ENCODE measurements around the gene MRPL55. TPM values are rescaled to one million over a fixed set of nuclear protein-coding genes. Genes with fewer than 3 reads are reported as not detected.
A peak's percentile ranks its signal among the peaks of the same experiment; 100 is the strongest.

Gene MRPL55
- total RNA-seq, 2 donors from 2014 or later = 42.3 to 48.6 TPM

DNA sequence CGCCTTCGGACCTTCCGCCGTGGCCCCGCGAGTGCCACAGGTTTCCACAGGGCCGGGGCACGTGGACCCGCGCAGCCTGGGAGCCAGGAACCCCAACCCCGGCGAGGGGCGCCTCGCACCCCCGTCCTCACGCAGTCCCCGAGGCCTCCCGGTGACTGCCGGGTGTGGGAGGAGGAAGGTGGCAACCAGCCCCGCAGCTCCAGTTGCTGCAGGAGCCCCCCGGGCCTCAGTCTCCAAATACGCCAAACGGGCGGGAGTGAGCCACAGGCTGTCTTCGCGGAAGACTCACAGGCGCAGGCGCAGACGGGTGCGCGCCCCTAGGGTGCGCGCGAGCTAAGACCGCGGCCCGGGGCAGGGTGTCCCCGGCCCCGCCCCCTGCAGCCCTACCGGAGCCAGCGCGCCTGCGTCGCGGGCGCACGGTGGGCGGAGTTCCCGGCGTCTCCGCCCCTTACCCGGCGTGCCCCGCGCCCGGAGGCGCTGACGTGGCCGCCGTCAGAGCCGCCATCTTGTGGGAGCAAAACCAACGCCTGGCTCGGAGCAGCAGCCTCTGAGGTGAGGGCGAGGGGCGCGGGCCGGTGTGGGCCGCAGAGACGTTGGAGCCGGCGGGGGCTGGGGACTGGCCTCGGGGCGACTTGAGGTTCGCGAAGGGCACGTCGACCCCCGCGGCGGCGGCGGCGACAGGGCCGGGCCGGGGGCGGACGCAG is 26.7 kb downstream of the MRPL55 start, which contains the start of gene ARF1:
Gene ARF1 (plus strand): TSS at position 495 of the 704 bp plus-strand sequence. CDS start 14,407 bp downstream, outside the sequence.
- no peaks in the 10 kb centered on the region for H3K27me3 Mint-ChIP-seq
- peak within 1 kb of the TSS; percentile 90 for H3K4me3 Mint-ChIP-seq
- peaks cover 26% of the 10 kb centered on the region for H3K4me1 Mint-ChIP-seq
- H3K36me3 Mint-ChIP-seq (ENCODE audit: low read depth) = peaks cover 45% of the 10 kb centered on the region
- H3K27ac Mint-ChIP-seq = peak within 1 kb of the TSS; percentile 96
- H3K9me3 Mint-ChIP-seq = no peaks in the 10 kb centered on the region
- peak; percentile 83 for ATAC-seq (replicated peaks)

DNA sequence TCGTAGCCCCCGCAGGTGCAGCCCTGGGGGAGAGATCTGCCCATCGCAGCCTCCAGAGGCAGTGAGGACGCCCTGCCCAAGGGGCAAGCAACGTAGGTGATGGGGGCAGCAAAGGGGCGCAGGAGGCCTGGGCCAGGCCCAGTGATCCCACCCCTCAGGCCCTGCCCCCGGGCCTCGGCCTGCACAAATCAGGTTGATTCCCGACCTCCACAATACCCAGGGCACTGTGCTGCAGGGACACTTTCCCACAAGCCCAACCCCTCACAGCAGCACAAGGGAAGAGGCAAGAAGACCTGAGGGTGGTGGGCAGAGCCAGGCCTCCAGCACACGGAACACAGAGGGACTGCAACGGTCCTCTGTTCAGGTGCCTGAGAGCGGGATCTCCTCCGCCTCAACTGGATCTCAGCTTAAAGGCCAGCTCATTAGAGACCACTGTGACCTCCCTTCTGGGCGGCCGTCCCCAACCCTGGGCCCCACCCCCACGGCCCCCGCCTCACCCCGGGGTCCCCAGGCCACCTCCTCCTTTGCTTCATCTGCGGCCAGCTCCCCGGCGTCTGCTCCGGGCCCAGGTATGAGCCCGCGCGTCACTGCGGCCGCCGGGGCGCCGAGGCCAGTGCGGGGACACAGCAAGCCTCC is 27.4 kb downstream of the MRPL55 start:
- H3K4me1 Mint-ChIP-seq = peaks cover 20% of the 10 kb centered on the region
- H3K4me3 Mint-ChIP-seq = peak overlapping the region; percentile 90
- peak overlapping the region; percentile 75 for H3K27ac Mint-ChIP-seq
- no peaks in the 10 kb centered on the region for H3K27me3 Mint-ChIP-seq
- ATAC-seq (replicated peaks) = no peak
- H3K36me3 Mint-ChIP-seq (ENCODE audit: low read depth) = peaks cover 39% of the 10 kb centered on the region
- H3K9me3 Mint-ChIP-seq = no peaks in the 10 kb centered on the region

GRCh38 chr1:228081144-228081543 is 28.0 kb downstream of the MRPL55 start:
- H3K9me3 Mint-ChIP-seq = no peaks in the 10 kb centered on the region
- H3K36me3 Mint-ChIP-seq (ENCODE audit: low read depth) = peaks cover 33% of the 10 kb centered on the region
- H3K27ac Mint-ChIP-seq = peak overlapping the region; percentile 75
- peaks cover 16% of the 10 kb centered on the region for H3K4me1 Mint-ChIP-seq
- peak overlapping the region; percentile 90 for H3K4me3 Mint-ChIP-seq
- no peak for ATAC-seq (replicated peaks)
- H3K27me3 Mint-ChIP-seq = no peaks in the 10 kb centered on the region

GRCh38 chr1:228079601-228080263 is 29.4 kb downstream of the MRPL55 start:
- no peak for ATAC-seq (replicated peaks)
- Mint-ChIP-seq H3K4me3 (peak overlapping the region; percentile 22), H3K9me3 (no peaks in the 10 kb centered on the region), H3K4me1 (peaks cover 6% of the 10 kb centered on the region), H3K27ac (no peak overlapping the region), H3K36me3 (ENCODE audit: low read depth) (peaks cover 19% of the 10 kb centered on the region), H3K27me3 (no peaks in the 10 kb centered on the region)

DNA sequence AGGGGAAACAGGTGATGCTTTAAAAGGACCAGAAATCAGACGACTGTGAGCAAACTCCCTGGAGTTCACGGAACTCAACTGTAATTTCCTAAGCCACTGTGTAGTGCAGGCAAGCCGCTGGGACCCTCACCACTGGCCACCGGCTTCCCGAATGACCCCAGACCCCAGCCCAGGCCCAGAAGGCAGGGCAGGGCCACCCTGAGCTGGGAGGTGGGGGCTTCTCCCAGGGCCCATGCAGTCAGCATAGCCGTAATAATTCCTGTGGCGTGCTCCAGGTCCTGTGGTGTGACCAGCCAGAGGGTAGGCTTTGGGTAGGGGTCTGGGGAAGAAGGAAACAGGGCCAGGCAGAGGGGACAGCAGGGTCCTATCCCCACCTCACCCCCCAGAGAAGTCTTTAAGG is 30.1 kb downstream of the MRPL55 start:
- Mint-ChIP-seq H3K4me1 (no peaks in the 10 kb centered on the region), H3K9me3 (no peaks in the 10 kb centered on the region), H3K27me3 (no peaks in the 10 kb centered on the region), H3K4me3 (no peak overlapping the region), H3K27ac (no peak overlapping the region), H3K36me3 (ENCODE audit: low read depth) (peaks cover 12% of the 10 kb centered on the region)
- ATAC-seq (replicated peaks) = no peak

- no peak for ATAC-seq (replicated peaks)
- no peak overlapping the region for H3K4me3 Mint-ChIP-seq
- no peaks in the 10 kb centered on the region for H3K27me3 Mint-ChIP-seq
- no peak overlapping the region for H3K27ac Mint-ChIP-seq
- H3K9me3 Mint-ChIP-seq = no peaks in the 10 kb centered on the region
- no peaks in the 10 kb centered on the region for H3K36me3 Mint-ChIP-seq (ENCODE audit: low read depth)
- no peaks in the 10 kb centered on the region for H3K4me1 Mint-ChIP-seq
Measured at GRCh38 chr1:228077565-228078330, 31.4 kb downstream of the MRPL55 start.

DNA sequence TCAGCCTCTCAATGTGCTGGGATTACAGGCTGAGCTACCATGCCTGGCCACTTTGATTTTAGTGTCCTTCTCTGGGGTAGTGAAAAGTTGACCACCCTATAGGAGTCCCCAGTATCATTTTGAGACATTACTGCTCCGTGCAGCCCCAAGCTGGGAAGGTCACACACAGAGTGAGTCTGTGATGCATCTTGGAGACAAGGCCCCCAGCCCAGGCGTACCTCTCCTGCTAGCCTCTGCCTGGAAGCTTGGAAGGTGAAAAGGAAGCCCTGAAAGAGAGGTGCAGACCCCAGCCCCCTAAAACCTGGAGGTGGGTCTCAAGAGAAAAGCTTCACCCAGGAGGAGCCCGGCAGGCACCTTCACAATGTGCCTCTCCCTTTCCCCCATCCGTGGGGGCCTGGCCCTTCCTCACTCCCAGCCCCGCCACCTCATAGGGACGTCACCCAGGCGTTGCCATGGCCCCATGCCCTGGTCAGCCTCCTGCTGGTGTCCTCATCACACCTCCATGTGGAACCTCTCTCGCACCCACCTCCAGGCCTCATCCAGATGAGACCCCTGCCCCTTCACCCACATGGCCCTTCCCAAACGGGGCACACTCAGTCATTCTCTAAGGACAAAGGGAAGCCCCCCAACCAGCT is 32.2 kb downstream of the MRPL55 start:
- Mint-ChIP-seq H3K4me3 (no peak overlapping the region), H3K27ac (no peak overlapping the region), H3K36me3 (ENCODE audit: low read depth) (no peaks in the 10 kb centered on the region), H3K27me3 (no peaks in the 10 kb centered on the region), H3K9me3 (no peaks in the 10 kb centered on the region), H3K4me1 (no peaks in the 10 kb centered on the region)
- ATAC-seq (replicated peaks) = no peak

- H3K4me1 Mint-ChIP-seq = no peaks in the 10 kb centered on the region
- no peak overlapping the region for H3K4me3 Mint-ChIP-seq
- H3K9me3 Mint-ChIP-seq = no peaks in the 10 kb centered on the region
- H3K27me3 Mint-ChIP-seq = no peaks in the 10 kb centered on the region
- no peak overlapping the region for H3K27ac Mint-ChIP-seq
- no peak for ATAC-seq (replicated peaks)
- H3K36me3 Mint-ChIP-seq (ENCODE audit: low read depth) = no peaks in the 10 kb centered on the region
Measured at GRCh38 chr1:228075801-228076271, 33.3 kb downstream of the MRPL55 start.

GRCh38 chr1:228074954-228075730 is 34.0 kb downstream of the MRPL55 start:
- H3K27me3 Mint-ChIP-seq = no peaks in the 10 kb centered on the region
- H3K9me3 Mint-ChIP-seq = no peaks in the 10 kb centered on the region
- no peaks in the 10 kb centered on the region for H3K36me3 Mint-ChIP-seq (ENCODE audit: low read depth)
- H3K27ac Mint-ChIP-seq = no peak overlapping the region
- no peaks in the 10 kb centered on the region for H3K4me1 Mint-ChIP-seq
- ATAC-seq (replicated peaks) = no peak
- H3K4me3 Mint-ChIP-seq = no peak overlapping the region

GRCh38 chr1:228073857-228074545 is 35.1 kb downstream of the MRPL55 start:
- Mint-ChIP-seq H3K9me3 (no peaks in the 10 kb centered on the region), H3K4me1 (no peaks in the 10 kb centered on the region), H3K4me3 (no peak overlapping the region), H3K36me3 (ENCODE audit: low read depth) (no peaks in the 10 kb centered on the region), H3K27me3 (no peaks in the 10 kb centered on the region), H3K27ac (no peak overlapping the region)
- ATAC-seq (replicated peaks) = no peak

GRCh38 chr1:228073061-228073856 is 35.8 kb downstream of the MRPL55 start:
- no peaks in the 10 kb centered on the region for H3K27me3 Mint-ChIP-seq
- H3K4me1 Mint-ChIP-seq = no peaks in the 10 kb centered on the region
- peak; percentile 23 for ATAC-seq (replicated peaks)
- H3K9me3 Mint-ChIP-seq = no peaks in the 10 kb centered on the region
- no peaks in the 10 kb centered on the region for H3K36me3 Mint-ChIP-seq (ENCODE audit: low read depth)
- H3K27ac Mint-ChIP-seq = no peak overlapping the region
- no peak overlapping the region for H3K4me3 Mint-ChIP-seq

GRCh38 chr1:228072658-228073043 is 36.4 kb downstream of the MRPL55 start:
- H3K9me3 Mint-ChIP-seq = no peaks in the 10 kb centered on the region
- H3K27ac Mint-ChIP-seq = no peak overlapping the region
- H3K4me3 Mint-ChIP-seq = no peak overlapping the region
- ATAC-seq (replicated peaks) = no peak
- no peaks in the 10 kb centered on the region for H3K4me1 Mint-ChIP-seq
- H3K36me3 Mint-ChIP-seq (ENCODE audit: low read depth) = no peaks in the 10 kb centered on the region
- no peaks in the 10 kb centered on the region for H3K27me3 Mint-ChIP-seq
